ENCODE data around the gene MYADML2.

The MYADML2 gene

GRCh38 chr17:81978524-81979298 lies 31.7 kb upstream of the MYADML2 start:
- DNase-seq, result no peak

DNA sequence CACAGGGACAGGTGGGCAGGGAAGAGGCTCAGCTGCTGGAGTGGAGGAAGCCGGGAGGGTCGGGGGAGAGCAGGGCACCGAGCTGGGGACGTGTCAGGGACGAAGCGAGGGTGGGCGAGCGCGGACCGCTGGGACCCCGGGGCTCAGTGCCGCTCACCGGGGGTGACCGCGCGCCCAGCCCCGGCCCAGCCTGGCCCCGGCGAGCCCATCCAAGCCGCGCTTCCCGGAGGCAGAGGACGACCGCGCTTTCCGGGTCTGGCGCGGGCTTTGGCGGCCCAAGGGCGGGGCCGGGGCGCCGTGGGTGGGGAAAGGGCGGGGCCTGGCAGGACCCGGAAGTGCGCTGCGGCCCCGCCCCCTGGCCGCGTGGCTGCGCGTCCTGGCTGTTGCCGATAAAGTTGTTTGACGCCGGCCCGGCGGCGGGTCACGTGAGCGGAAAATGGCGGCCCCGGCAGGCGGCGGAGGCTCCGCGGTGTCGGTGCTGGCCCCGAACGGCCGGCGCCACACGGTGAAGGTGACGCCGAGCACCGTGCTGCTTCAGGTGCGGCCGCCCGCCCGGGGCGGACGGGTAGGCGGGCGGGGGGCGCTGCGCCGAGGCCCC lies 30.3 kb upstream of the MYADML2 start, which contains the start of gene ASPSCR1:
Gene ASPSCR1 (plus strand): TSS at position 419 of the 598 bp plus-strand sequence. CDS start 18 bp downstream, at position 437.
- DNase-seq, result peak; percentile 88

DNA sequence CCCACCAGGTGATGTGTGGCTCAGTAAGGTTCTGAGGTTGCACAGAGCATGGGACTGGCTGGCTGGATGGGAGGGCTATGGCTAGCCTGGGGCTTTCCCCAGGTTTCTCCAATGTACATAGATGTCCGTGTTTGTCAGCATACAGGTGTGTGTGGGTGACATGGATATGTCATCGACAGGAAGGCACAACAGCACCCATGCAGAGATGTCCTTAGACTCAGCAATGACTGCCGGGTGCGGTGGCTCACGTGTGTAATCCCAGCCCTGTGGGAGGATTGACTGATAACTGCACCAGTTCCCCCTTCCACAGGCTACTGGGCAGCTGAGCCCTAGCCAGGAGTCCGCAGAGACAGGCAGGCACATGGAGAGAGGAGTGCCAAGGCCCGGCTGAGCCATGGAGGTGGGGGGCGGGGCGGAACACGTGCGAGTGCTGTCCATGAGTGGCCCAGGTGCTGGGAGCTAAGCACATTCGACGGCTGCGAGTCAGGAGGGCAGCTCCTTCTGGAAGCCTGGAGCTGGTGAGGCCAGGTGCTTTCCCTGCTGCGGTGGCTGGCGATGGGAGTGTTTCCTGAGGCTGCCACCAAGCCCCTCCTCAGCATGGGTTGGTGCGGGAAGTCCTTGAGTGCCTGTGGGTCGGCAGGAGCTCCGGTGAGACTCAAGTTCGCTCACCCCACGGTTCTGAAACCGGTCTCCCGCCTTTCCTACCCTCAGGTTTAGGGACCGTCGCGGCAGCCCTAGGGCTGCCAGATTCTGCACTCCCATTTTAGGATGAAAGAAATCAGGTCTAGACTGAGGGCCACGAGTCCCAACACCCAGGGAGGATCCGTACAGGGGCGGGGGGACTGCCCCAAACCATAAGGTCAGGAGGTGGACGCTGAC lies 29.5 kb upstream of the MYADML2 start:
- no peak for DNase-seq

DNA sequence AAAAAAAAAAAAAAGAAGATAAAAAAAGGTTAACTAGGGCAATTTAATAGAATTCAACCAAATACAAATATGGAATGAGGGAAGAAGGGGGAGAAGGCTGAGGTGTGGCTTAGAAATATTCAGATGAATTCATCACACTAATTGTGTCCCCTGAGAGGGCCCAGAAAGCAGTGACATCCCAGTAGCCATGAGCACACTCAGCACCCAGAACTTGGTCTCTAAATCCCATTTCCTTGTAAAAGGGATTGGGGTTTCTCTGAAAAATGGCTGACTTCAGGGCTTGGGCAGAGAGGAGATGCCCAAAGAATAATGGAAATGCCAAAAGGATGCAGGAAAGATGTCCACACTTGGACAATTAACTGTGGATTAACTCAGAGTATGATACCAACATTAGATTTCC lies 26.4 kb upstream of the MYADML2 start:
- no peak for DNase-seq

DNA sequence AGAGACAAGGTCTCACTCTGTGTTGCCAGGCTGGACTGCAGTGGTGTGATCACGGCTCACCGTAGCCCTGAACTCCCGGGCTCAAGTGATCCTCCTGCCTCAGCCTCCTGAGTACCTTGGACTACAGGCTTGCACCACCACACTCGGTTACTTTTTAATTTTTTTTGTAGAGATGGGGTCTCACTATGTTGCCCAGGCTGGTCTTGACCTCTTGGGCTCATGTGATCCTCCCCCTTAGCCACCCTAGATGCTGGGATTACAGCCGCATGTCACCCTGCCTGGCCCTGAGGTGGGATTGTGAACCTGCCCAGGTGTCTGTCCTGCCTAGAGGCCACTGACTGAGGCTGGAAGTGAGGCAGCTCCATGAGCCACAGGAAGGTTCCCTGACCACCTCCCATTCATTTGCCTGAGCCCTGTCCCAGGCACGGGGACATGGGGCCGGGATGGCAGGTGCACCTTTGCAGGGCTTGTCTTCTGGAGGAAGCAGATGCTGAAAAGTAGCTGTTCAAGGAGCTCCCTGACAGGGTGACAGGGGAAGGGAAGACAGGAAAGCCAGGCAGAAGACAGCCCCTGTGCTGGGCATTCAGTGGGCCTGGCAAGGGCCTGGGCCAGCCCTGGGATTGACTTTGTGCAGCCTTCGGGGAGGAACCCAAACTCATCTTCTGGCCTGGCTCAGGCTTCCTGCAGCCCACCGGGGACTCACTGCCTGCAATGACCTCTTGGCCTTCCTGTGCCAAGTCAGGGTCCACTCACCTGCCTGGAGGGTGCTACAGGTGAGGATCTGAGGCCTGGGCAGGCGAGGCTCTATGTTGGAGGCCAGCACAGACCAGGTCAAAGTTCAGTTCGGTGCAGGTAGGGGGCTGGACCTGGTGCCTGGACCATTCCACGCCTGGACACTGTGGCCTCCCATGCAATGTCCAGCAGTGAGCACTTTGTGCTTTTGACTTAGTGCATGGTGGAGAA lies 22.1 kb upstream of the MYADML2 start:
- DNase-seq, result no peak

DNA sequence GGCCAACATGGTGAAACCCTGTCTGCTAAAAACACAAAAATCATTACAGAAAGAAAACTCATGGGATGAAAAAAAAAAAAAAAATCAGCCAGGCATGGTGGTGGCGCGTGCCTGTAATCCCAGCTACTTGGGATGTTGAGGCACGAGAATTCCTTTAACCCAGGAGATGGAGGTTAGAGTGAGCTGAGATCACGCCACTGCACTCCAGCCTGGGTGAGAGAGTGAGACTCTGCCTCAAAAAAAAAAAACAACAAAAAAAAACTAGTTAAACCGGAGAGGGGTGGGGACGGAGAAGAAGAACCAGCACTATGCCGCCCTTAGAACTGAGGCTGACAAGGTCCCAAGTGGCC lies 21.3 kb upstream of the MYADML2 start:
- no peak for DNase-seq

GRCh38 chr17:81967533-81968395 lies 20.7 kb upstream of the MYADML2 start:
- DNase-seq, result peak; percentile 58

DNA sequence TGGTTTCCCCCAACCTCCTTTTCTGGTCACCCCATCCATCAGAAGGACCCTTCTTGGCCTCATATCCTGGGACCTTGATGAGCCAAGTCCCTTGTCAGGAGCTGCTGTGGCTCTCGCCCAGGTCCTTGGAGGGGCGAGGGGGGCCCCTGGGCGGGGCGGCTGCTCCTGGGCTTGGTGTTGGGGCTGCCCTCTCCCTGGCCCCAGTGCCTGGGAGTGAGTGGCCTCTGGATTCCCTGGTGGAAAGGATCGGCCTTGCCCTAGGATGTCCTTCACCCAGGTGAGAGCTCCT lies 20.2 kb upstream of the MYADML2 start:
- DNase-seq, result no peak

DNA sequence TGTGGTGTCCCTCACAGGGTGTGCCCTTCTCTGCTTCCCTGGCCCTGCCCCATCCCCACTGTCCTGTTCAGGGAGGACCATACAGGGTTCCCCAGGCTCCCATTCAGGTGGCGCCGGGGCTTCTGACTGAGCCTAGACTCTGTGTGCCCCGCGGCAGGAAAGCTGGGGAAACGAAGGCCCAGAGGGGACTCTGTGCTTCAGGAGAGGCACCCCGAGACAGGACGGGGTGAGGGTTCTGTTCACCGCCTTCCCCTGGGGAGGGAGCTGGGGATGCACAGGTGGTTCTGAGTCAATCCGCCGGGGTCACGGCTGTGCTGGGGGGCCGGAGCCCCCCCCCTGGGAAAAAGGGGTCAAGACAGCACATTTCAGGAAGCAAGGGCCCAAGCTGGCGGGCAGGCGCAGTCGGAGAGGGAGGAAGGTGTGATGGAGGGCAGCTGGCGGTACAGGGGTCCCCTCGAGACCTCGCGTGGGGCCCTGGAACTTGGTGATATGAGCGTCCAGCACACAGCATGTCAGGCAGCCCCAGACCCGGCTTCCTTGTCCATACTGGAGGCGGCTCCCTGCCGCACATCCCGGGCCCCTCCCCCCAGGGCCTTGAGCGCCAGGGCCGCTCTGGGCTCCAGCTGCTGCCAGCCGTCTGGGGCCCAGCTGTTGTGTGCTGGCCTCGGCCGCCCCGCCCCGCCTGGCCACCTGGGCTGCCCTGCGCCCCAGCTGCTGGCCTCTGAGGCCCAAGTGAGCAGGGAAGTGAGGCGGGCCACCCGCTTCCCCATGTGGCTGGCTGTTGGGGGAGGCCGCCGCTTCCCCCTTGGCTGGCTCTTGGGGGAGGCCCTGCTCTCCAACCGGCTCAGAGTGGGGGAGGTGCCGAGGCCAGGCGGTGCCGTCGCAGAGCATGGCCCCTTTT lies 19.6 kb upstream of the MYADML2 start:
- no peak for DNase-seq

GRCh38 chr17:81964081-81964849 lies 17.2 kb upstream of the MYADML2 start:
- DNase-seq, result no peak

DNA sequence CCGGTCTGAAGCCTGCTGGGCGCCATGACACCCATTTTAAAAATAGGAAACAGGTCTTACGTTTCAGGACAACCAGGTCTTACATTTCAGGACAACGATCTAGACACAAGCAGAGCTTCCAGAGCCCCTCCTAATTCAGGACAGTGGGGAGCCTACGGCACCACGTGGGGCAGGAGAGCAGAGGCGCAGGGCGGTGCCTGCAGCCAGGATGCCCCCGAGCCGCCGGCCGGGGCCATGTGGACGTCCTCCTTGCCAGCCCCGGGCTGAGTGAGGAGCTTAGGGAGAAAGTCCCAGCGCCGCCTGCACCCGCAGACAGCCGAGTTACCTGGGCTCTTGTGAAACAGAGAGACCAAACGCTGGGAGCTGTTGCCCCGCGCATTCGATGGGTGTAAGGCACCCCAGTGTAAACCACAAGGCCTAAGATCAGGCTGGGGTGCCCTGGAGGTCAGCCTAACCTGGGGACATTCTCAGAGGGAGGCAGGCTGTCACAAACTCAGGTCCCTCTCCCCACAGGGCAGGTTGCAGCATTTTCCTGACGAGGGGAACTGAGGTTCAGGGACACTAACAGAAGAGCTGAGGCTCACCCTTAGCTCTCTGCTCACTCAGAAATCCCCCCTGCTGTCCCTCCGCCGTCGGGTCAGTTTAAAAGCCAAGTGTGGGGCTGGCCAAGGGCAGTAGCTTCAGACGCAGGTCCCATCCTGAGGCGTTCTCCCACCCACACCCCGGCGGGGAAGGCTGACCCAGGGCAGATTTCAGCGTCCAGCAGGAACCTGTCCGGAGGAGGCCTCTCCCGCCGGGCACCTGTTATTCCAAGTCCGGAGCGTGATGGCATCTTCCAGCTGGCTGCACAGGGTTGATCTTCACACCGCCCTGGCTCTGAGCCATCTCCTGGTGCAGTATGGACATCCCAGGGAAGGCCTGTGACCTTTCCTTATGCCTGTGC lies 15.7 kb upstream of the MYADML2 start:
- no peak for DNase-seq

GRCh38 chr17:81961521-81962498 lies 14.8 kb upstream of the MYADML2 start:
- no peak for DNase-seq

DNA sequence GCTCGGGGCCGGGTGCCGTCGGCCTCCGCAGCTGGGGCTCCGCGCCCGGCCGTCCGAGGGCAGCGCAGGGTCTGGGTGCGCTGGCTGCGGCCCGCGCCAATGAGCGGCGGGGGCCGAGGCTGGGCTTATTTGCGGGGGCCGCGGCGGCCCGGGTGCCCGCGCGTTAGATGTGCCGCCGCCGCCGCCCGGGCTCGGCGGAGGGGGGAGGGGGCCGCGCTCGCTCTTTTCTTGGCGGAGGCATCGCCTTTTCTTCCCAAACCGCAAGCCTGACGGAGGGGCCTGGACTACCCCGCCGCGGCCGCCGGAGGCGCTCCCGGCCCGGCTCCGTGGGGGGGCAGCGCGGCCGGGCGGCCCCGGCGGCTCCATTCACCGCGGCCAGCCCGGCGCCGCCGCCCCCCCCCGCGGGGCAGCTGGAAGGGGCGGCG lies 14.1 kb upstream of the MYADML2 start, which contains the start of gene NOTUM:
Gene NOTUM (minus strand): TSS at position 101 of the 425 bp plus-strand sequence. CDS start 278 bp downstream, outside the sequence.
- peak; percentile 50 for DNase-seq

DNA sequence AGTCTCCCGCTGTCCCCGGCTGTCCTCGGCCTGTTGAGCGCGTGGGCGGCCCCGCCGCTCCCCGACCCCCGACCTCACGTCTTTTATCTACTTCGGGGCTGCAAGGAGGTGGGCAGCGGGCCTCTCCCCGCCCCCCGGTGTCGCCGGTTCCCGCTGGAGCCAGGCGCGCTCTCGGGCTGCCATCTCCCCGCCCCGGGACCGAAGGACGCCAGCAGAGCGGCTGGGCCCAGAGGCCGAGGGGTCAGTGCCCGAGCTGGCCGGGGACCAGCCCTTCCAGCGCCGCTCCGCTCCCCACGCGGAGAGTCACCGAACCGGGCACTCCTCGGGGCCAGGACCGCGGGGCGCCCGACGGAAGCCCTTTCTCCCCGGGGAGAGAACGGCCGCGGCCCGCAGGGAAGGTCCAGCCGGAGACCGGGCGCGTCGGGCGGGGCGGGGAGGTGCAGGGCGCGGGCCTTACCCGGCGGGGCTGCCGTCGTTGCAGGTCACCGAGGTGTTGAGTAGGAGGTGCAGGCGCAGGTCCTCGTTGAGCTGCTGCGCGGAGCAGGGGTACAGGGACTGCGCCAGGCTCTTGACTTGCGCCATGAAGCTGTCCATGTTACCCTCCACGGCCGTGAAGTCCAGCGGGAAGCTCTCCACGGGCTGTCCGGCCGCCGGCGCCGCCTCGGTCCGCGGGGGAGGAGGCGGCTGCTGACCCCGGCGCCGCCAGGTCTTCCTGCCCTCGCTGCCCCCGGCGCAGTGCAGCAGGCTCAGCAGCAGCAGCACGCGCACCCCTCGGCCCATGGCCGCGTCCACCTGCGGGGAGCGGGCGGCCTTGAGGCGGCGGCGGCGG lies 13.3 kb upstream of the MYADML2 start:
- no peak for DNase-seq

DNA sequence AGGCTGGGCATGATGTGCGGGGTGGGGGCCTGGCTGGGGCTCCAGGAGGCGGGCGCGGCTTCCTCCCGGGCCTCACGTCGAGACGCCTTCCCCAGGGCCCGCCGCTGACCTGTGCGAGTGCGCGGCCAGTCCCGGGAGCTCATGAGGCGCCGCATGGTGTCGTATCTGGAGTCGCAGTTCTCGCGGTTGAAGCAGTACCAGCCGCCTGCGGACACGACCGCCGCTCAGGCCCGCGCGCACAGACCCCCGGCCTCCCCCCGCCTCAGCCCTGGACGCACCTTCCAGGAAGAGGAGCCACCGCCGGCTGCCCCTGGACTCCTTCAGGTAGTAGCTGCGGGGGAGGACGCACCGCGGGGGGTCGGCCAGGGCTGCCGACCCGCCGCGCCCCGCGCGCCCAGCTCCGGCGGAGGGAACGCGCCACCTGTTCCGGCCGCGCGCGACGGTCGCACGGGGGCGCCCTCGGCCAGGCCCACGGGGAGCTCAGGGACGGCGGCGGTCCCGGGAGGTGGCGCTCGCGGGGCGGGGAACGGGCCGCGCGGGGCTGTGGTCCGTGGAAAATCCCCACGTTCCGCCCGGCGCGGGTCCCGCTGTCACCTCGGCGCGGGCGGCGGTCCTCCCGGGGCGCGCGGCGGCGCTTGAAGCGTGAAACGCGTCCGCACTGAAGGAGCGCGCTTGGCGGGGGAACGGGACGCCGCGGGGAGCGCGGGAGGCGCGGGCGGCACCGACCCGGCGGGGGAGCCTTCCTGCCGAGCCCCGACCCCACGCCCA lies 12.5 kb upstream of the MYADML2 start:
- peak; percentile 40 for DNase-seq

Measured in fibroblast of skin of back (primary cell).